GM12892 (cell line): ENCODE data around the gene TMEM167A.

Experiments used
- POLR2AphosphoS5 ChIP-seq: IDR thresholded peaks from 2 replicates; pipeline ENCODE4 v1.6.1; 2011; ENCODE audit warnings: low read depth, low read length, control low read depth
- TAF1 ChIP-seq: IDR thresholded peaks from 2 replicates; pipeline ENCODE4 v1.6.1; 2011; ENCODE audit warnings: low read depth, mild to moderate bottlenecking, control low read depth, low read length, borderline replicate concordance

- TF ChIP-seq TAF1, result no peak
- no peak for TF ChIP-seq POLR2AphosphoS5
Measured at GRCh38 chr5:83126501-83126900, 49.3 kb upstream of the TMEM167A start.
